HepG2 (cell line): ENCODE measurements around the gene KCNK15. TPM values are rescaled to one million over a fixed set of nuclear protein-coding genes. Genes with fewer than 3 reads are reported as not detected.

ENCODE experiments used
- ATAC-seq: fragments of 200-7000 bp; cut with Tn5 transposase; 3 replicates; pipeline ENCODE4 v1.9.1; 2020; ENCODE audit warnings: mild to moderate bottlenecking, moderate library complexity
- BruUV-seq: library from RNA; stranded (reverse); fragments of 400-500 nt; replicated peaks from 2 replicates; lab custom pipeline; 2021; lab: Mats Ljungman, UMichigan
- CTCF ChIA-PET: fragments of 300-600 bp; formaldehyde crosslinking; extraction: SDS; loops from one replicate; lab custom pipeline; 2021; ENCODE audit warnings: low total read pairs, inconsistent platforms, low intra/inter-chr PET ratio; lab: Yijun Ruan, JAX
- POLR2A ChIA-PET: fragments of 350-600 bp; sonication (Branson Sonifier 250); formaldehyde crosslinking; loops from one replicate; lab custom pipeline; 2020; ENCODE audit warnings: antibody characterized with exemption, inconsistent platforms; lab: Yijun Ruan, JAX
- DNase-seq: peaks from one replicate; pipeline ENCODE4 v3.0.0-alpha.2; 2015; ENCODE audit warnings: low spot score
- FAIRE-seq: peaks from 3 replicates; lab custom pipeline; 2011; peaks lifted over from hg19 to GRCh38; lab: Jason Lieb, UNC
- H2AFZ ChIP-seq: one replicate; pipeline ENCODE4 v1.6.1; 2011; ENCODE audit warnings: low read length, inconsistent platforms
- H3K27ac ChIP-seq: fragments of 300-600 bp; 3 replicates; pipeline ENCODE4 v1.8.0; 2011; ENCODE audit warnings: mixed run types, mild to moderate bottlenecking, mixed read lengths, low read length, inconsistent platforms; ENCODE audit not compliant: insufficient read depth; ENCODE audit errors: extremely low read length
- H3K27me3 ChIP-seq, 2 experiments: fragments of 200-600 bp in 1 of 2; 2 replicates in 1 of 2; 3 replicates in 1 of 2; pipeline versions ENCODE4 v1.6.0 to v1.8.0; 2011; ENCODE audit warnings: low read length in 2 of 2, mild to moderate bottlenecking in 2 of 2, moderate library complexity in 2 of 2, inconsistent platforms in 1 of 2; ENCODE audit not compliant: insufficient read depth in 2 of 2, control insufficient read depth in 1 of 2
- H3K36me3 ChIP-seq, 2 experiments: fragments of 200-600 bp in 1 of 2; replicated peaks in 1 of 2; 2 replicates in 1 of 2; 3 replicates in 1 of 2; pipeline versions ENCODE4 v1.5.1 to v1.8.0; 2011; ENCODE audit warnings: low read length in 2 of 2, inconsistent platforms in 1 of 2; ENCODE audit not compliant: insufficient read depth in 2 of 2, control insufficient read depth in 1 of 2
- H3K4me1 ChIP-seq: 2 replicates; pipeline ENCODE4 v1.5.1; 2012; ENCODE audit warnings: low read length, inconsistent platforms; ENCODE audit not compliant: insufficient read depth
- H3K4me2 ChIP-seq: 2 replicates; pipeline ENCODE4 v1.6.0; 2011; ENCODE audit warnings: low read depth, low read length, inconsistent platforms
- H3K4me3 ChIP-seq, 3 experiments: fragments of 200-600 bp in 1 of 3; sonication (generic), shearing (Covaris generic) in 1 of 3; replicated peaks in 1 of 3; 2 replicates each; pipeline ENCODE4 v1.5.1; 2011 to 2016; ENCODE audit warnings: low read length in 3 of 3, inconsistent platforms in 2 of 3, low read depth in 2 of 3, mild to moderate bottlenecking in 2 of 3, control low read depth in 1 of 3, mixed read lengths in 1 of 3; ENCODE audit not compliant: insufficient read depth in 1 of 3
- H3K79me2 ChIP-seq: one replicate; pipeline ENCODE4 v1.6.1; 2011; ENCODE audit warnings: low read length, inconsistent platforms; ENCODE audit not compliant: insufficient read depth
- H3K9ac ChIP-seq: 2 replicates; pipeline ENCODE4 v1.6.0; 2011; ENCODE audit warnings: mild to moderate bottlenecking, low read depth, low read length, inconsistent platforms; ENCODE audit not compliant: insufficient read depth
- H3K9me3 ChIP-seq: 2 replicates; pipeline ENCODE4 v1.5.1; 2012; ENCODE audit warnings: mild to moderate bottlenecking, low read length
- H4K20me1 ChIP-seq: 2 replicates; pipeline ENCODE4 v1.6.0; 2011; ENCODE audit warnings: inconsistent platforms, mild to moderate bottlenecking, low read length, moderate library complexity; ENCODE audit not compliant: insufficient read depth
- PBX2 ChIP-seq: IDR thresholded peaks from 2 replicates; pipeline ENCODE4 v1.6.1; 2016; ENCODE audit warnings: control low read depth
- PHF21A ChIP-seq: sonication (generic); formaldehyde crosslinking; IDR thresholded peaks from 2 replicates; pipeline ENCODE4 v1.5.0; 2020; ENCODE audit warnings: mild to moderate bottlenecking, missing genetic modification reagents
- RORA ChIP-seq: sonication (generic); formaldehyde crosslinking; IDR thresholded peaks from 2 replicates; pipeline ENCODE4 v1.5.0; 2020; ENCODE audit warnings: mild to moderate bottlenecking, missing genetic modification reagents, moderate library complexity
- ZBTB38 ChIP-seq: sonication (generic); formaldehyde crosslinking; IDR thresholded peaks from 2 replicates; pipeline ENCODE4 v1.5.1; 2020; ENCODE audit warnings: mild to moderate bottlenecking, missing genetic modification reagents
- ZMYM3 ChIP-seq: sonication (generic); formaldehyde crosslinking; IDR thresholded peaks from 2 replicates; pipeline ENCODE4 v1.5.1; 2020; ENCODE audit warnings: mild to moderate bottlenecking, missing genetic modification reagents
- ZNF18 ChIP-seq: sonication (generic); formaldehyde crosslinking; IDR thresholded peaks from 2 replicates; pipeline ENCODE4 v1.8.0; 2022; ENCODE audit warnings: mild to moderate bottlenecking, missing genetic modification reagents; ENCODE audit not compliant: insufficient replicate concordance
- ZNF646 ChIP-seq: sonication (generic); formaldehyde crosslinking; IDR thresholded peaks from 2 replicates; pipeline ENCODE4 v1.9.0; 2021; ENCODE audit warnings: mild to moderate bottlenecking, missing genetic modification reagents
- ZNF670 ChIP-seq: sonication (generic); formaldehyde crosslinking; IDR thresholded peaks from 2 replicates; pipeline ENCODE4 v1.8.0; 2022; ENCODE audit warnings: mild to moderate bottlenecking, missing genetic modification reagents, borderline replicate concordance
- ZNF747 ChIP-seq: sonication (generic); formaldehyde crosslinking; IDR thresholded peaks from 2 replicates; pipeline ENCODE4 v1.8.1; 2023; ENCODE audit warnings: missing genetic modification reagents, mild to moderate bottlenecking, borderline replicate concordance
- WGBS: methylation state at CpG from one replicate; pipeline ENCODE4 v1.1.6; 2017; ENCODE audit warnings: low lambda C conversion rate; 5-methylcytosine and 5-hydroxymethylcytosine counted together
- in situ Hi-C: cut with HindIII; loops from 2 replicates; pipeline ENCODE4 v1.10.0; 2017; ENCODE audit warnings: low pct_unique_long_range_greater_than_20kb; ENCODE audit not compliant: extremely low pct_ligation_motif_present
- intact Hi-C: fragments of 100-400 bp; cut with micrococcal nuclease; formaldehyde crosslinking; loops from one replicate; pipeline ENCODE4 v1.10.0; 2022; ENCODE audit not compliant: unreplicated experiment
- polyA plus RNA-seq, 8 experiments: library from polyadenylated mRNA; depleted of rRNA in 3 of 8; stranded (reverse) in 7 of 8; unstranded in 1 of 8; fragments of >200 nt; fragmentation: Illumina TruSeq in 4 of 8; extraction: Trizol in 4 of 8; gene quantifications; 2 replicates each; pipeline versions ENCODE4 v1.2.1 to v1.2.3, GENCODE V29; 2011 to 2016; ENCODE audit warnings: low read depth in 4 of 8, missing spikeins in 1 of 8, mixed read lengths in 1 of 8; ENCODE audit not compliant: insufficient read depth in 1 of 8
- total RNA-seq, 5 experiments: library from RNA; depleted of rRNA; stranded (reverse); fragments of >200 nt; fragmentation: Illumina TruSeq; extraction: Trizol; gene quantifications; 2 replicates each; pipeline ENCODE4 v1.2.3, GENCODE V29; 2016; ENCODE audit warnings: low read depth in 1 of 5

The KCNK15 gene
- total and polyA plus RNA-seq, 2 of the 13 experiments (the other 11 are each of a cell fraction or from before 2014, with no cell fraction given) = 0.03 TPM; not detected in 1

- ChIA-PET POLR2A (no interaction called here), CTCF (no interaction called here)
- no peak overlapping the region for H3K4me3 ChIP-seq
- 3% methylated on average over 2 of the region's 2 CpGs for WGBS
- no TSS peak for BruUV-seq
- in situ Hi-C loops = no loop called here
- no peaks in the 10 kb centered on the region for H3K79me2 ChIP-seq
- peaks cover 7% of the 10 kb centered on the region; the same call in 1 of the 2 replicates for H3K4me1 ChIP-seq
- FAIRE-seq = no peak
- DNase-seq = no peak
- H3K36me3 ChIP-seq = no peaks in the 10 kb centered on the region
- no peaks in the 10 kb centered on the region for H4K20me1 ChIP-seq
- H3K27ac ChIP-seq = no peak overlapping the region
- no peak overlapping the region for H2AFZ ChIP-seq
- ATAC-seq = no peak
- no peak overlapping the region for H3K4me2 ChIP-seq
- no peak overlapping the region for H3K9ac ChIP-seq
- H3K27me3 ChIP-seq = peaks cover 2 to 36% of the 10 kb centered on the region in 2 experiments; a peak in 3 of 5 replicates
- H3K9me3 ChIP-seq = no peaks in the 10 kb centered on the region
- TF ChIP-seq ZNF670 (CRISPR knock-in tag) = no peak
- peak; percentile 59; the same call in 1 of the 2 replicates for TF ChIP-seq ZMYM3 (CRISPR knock-in tag)
- no peak for TF ChIP-seq ZNF18 (CRISPR knock-in tag)
- intact Hi-C loops = no loop called here
Observed at GRCh38 chr20:44722990-44723389, 22.7 kb upstream of the KCNK15 start.

- FAIRE-seq (no peak), DNase-seq (no peak), ATAC-seq (no peak)
- CTCF ChIA-PET = no interaction called here
- no peaks in the 10 kb centered on the region for H3K36me3 ChIP-seq
- H3K79me2 ChIP-seq = no peaks in the 10 kb centered on the region
- H3K4me2 ChIP-seq = no peak overlapping the region
- no peak overlapping the region for H3K27ac ChIP-seq
- H3K4me1 ChIP-seq = peaks cover 7% of the 10 kb centered on the region; the same call in 1 of the 2 replicates
- no peak overlapping the region for H2AFZ ChIP-seq
- 20% methylated on average over 7 of the region's 7 CpGs for WGBS
- H3K9me3 ChIP-seq = no peaks in the 10 kb centered on the region
- H4K20me1 ChIP-seq = no peaks in the 10 kb centered on the region
- BruUV-seq = no TSS peak
- in situ Hi-C loops = no loop called here
- H3K27me3 ChIP-seq = peaks cover 2 to 33% of the 10 kb centered on the region in 2 experiments; a peak in 3 of 5 replicates
- intact Hi-C loops = no loop called here
- no peak overlapping the region for H3K4me3 ChIP-seq
- H3K9ac ChIP-seq = no peak overlapping the region
- POLR2A ChIA-PET = no interaction called here
- no peak for TF ChIP-seq ZNF646
- TF ChIP-seq RORA (CRISPR knock-in tag) = no peak
- no peak for TF ChIP-seq ZNF747 (CRISPR knock-in tag)
- no peak for TF ChIP-seq PHF21A (CRISPR knock-in tag)
- TF ChIP-seq ZBTB38 (CRISPR knock-in tag) = no peak
- TF ChIP-seq PBX2 (CRISPR knock-in tag) = no peak
Observed at GRCh38 chr20:44723391-44723790, 22.3 kb upstream of the KCNK15 start.
